Nephron progenitor cell (in vitro differentiated cells): Measurements from ENCODE around the gene SAMD10.
"Not testable (repeated sequence)": the region's sequence is repeated elsewhere in the genome, so short reads cannot be mapped to it uniquely, and the experiment has no call there.

Experiments
- DNase-seq: peaks from one replicate; pipeline ENCODE4 v3.0.0; 2021
- H3K27ac Mint-ChIP-seq: 2 replicates; pipeline ENCODE4 v1.8.0; 2021; ENCODE audit warnings: mild to moderate bottlenecking, moderate library complexity, mixed read lengths
- H3K27me3 Mint-ChIP-seq: 2 replicates; pipeline ENCODE4 v1.8.0; 2021; ENCODE audit warnings: mild to moderate bottlenecking, low read depth, mixed read lengths; ENCODE audit not compliant: poor library complexity
- H3K36me3 Mint-ChIP-seq: 2 replicates; pipeline ENCODE4 v1.8.0; 2021; ENCODE audit warnings: low read depth, mixed read lengths
- H3K4me1 Mint-ChIP-seq: 2 replicates; pipeline ENCODE4 v1.8.0; 2021; ENCODE audit warnings: mixed read lengths
- H3K4me3 Mint-ChIP-seq: 2 replicates; pipeline ENCODE4 v1.8.0; 2021; ENCODE audit warnings: mild to moderate bottlenecking, moderate library complexity, mixed read lengths
- H3K9me3 Mint-ChIP-seq: 2 replicates; pipeline ENCODE4 v1.8.0; 2021; ENCODE audit warnings: mild to moderate bottlenecking, moderate library complexity, mixed read lengths
- TF ChIP-seq, protein P1 (sequence below): fragments of 200-600 bp; sonication (generic); IDR thresholded peaks from 2 replicates; pipeline ENCODE4 v1.5.0; 2021; ENCODE audit warnings: antibody characterized with exemption

Gene SAMD10

GRCh38 chr20:63930971-63931553 is 48.4 kb downstream of the SAMD10 start:
- no peaks in the 10 kb centered on the region for H3K27me3 Mint-ChIP-seq
- H3K4me1 Mint-ChIP-seq, result peaks cover 20% of the 10 kb centered on the region
- no peak overlapping the region for H3K27ac Mint-ChIP-seq
- H3K36me3 Mint-ChIP-seq, result peaks cover 70% of the 10 kb centered on the region
- no peaks in the 10 kb centered on the region for H3K9me3 Mint-ChIP-seq
- no peak overlapping the region for H3K4me3 Mint-ChIP-seq
- DNase-seq, result no peak
- TF ChIP-seq, protein P1, sequence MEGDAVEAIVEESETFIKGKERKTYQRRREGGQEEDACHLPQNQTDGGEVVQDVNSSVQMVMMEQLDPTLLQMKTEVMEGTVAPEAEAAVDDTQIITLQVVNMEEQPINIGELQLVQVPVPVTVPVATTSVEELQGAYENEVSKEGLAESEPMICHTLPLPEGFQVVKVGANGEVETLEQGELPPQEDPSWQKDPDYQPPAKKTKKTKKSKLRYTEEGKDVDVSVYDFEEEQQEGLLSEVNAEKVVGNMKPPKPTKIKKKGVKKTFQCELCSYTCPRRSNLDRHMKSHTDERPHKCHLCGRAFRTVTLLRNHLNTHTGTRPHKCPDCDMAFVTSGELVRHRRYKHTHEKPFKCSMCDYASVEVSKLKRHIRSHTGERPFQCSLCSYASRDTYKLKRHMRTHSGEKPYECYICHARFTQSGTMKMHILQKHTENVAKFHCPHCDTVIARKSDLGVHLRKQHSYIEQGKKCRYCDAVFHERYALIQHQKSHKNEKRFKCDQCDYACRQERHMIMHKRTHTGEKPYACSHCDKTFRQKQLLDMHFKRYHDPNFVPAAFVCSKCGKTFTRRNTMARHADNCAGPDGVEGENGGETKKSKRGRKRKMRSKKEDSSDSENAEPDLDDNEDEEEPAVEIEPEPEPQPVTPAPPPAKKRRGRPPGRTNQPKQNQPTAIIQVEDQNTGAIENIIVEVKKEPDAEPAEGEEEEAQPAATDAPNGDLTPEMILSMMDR, result no peak

- not testable (repeated sequence) for H3K27me3 Mint-ChIP-seq, H3K9me3 Mint-ChIP-seq, DNase-seq, H3K4me3 Mint-ChIP-seq
- Mint-ChIP-seq H3K4me1 (peaks cover 15% of the 10 kb centered on the region), H3K27ac (peak overlapping the region; percentile 69), H3K36me3 (peaks cover 64% of the 10 kb centered on the region)
Observed at GRCh38 chr20:63929473-63929883, 50.0 kb downstream of the SAMD10 start.

DNA sequence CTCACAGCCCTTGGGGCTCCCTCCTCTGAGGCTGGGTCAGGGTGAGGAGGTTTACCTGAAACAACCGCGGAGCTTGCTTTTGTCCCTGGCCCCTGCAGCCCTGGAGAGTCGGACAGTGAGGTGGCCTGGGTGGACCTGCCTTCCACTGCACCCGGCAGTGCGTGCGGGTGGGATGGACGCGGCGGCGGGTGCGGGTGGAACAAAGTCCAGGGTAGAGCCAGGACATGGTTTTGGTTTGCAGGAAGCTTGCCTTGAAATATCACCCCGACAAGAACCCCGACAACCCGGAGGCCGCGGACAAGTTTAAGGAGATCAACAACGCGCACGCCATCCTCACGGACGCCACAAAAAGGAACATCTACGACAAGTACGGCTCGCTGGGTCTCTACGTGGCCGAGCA is 50.4 kb downstream of the SAMD10 start:
- H3K4me1 Mint-ChIP-seq, result peaks cover 11% of the 10 kb centered on the region
- peaks cover 62% of the 10 kb centered on the region for H3K36me3 Mint-ChIP-seq

GRCh38 chr20:63926298-63926697 is 53.1 kb downstream of the SAMD10 start:
- H3K4me3 Mint-ChIP-seq, result no peak overlapping the region
- peaks cover 50% of the 10 kb centered on the region for H3K36me3 Mint-ChIP-seq
- H3K9me3 Mint-ChIP-seq, result no peaks in the 10 kb centered on the region

More for the DNA sequence above, 50.4 kb downstream of the SAMD10 start:
- no peaks in the 10 kb centered on the region for H3K9me3 Mint-ChIP-seq
- no peaks in the 10 kb centered on the region for H3K27me3 Mint-ChIP-seq
- H3K27ac Mint-ChIP-seq, result no peak overlapping the region
- no peak for DNase-seq
- TF ChIP-seq, protein P1, result no peak
- no peak overlapping the region for H3K4me3 Mint-ChIP-seq

GRCh38 chr20:63924241-63924640 is 55.2 kb downstream of the SAMD10 start:
- Mint-ChIP-seq H3K27me3 (no peaks in the 10 kb centered on the region), H3K27ac (no peak overlapping the region), H3K4me1 (peaks cover 14% of the 10 kb centered on the region), H3K4me3 (no peak overlapping the region), H3K9me3 (no peaks in the 10 kb centered on the region), H3K36me3 (peaks cover 37% of the 10 kb centered on the region)
- DNase-seq, result no peak
- TF ChIP-seq, protein P1, result no peak

More at GRCh38 chr20:63926298-63926697, 53.1 kb downstream of the SAMD10 start:
- Mint-ChIP-seq H3K4me1 (peaks cover 14% of the 10 kb centered on the region), H3K27ac (no peak overlapping the region), H3K27me3 (no peaks in the 10 kb centered on the region)
- TF ChIP-seq, protein P1, result no peak
- DNase-seq, result no peak
